GM23248 (cell line): Measurements from ENCODE around the gene ELFN1.
"Not testable (repeated sequence)": the region's sequence is repeated elsewhere in the genome, so short reads cannot be mapped to it uniquely, and the experiment has no call there.

Source experiments
- EZH2 ChIP-seq: fragments of 200-600 bp; sonication (generic); IDR thresholded peaks from 2 replicates; pipeline ENCODE4 v1.6.1; 2018; ENCODE audit warnings: antibody characterized with exemption, mild to moderate bottlenecking; ENCODE audit not compliant: insufficient read depth, poor library complexity, severe bottlenecking
- EZH2phosphoT487 ChIP-seq: fragments of 200-600 bp; sonication (generic); IDR thresholded peaks from 2 replicates; pipeline ENCODE4 v1.6.1; 2018; ENCODE audit warnings: antibody characterized with exemption, moderate library complexity, mild to moderate bottlenecking, low read depth; ENCODE audit not compliant: insufficient read depth

DNA sequence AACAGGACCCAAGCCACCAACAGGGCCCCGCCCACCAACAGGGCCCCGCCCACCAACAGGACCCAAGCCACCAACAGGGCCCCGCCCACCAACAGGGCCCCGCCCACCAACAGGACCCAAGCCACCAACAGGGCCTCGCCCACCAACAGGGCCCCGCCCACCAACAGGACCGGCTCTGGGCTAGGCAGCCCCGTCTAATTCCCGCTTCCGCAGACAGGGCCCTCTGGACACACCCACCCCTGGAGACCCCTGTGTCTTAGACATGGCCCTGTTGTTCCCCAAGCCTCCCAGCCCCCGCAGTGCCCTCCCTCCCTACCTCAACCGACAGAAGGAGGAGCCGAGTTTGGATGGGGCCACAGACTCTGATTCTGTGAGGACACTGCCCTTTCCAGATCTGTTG lies 49.2 kb downstream of the ELFN1 start:
- not testable (repeated sequence) for TF ChIP-seq EZH2, EZH2phosphoT487
